Astrocyte (in vitro differentiated cells and primary cell): ENCODE data around the gene PRIM2.
"Not testable (repeated sequence)": the region's sequence is repeated elsewhere in the genome, so short reads cannot be mapped to it uniquely, and the experiment has no call there.

Experiments used
- EZH2 ChIP-seq: IDR thresholded peaks from 2 replicates; pipeline ENCODE4 v1.6.1; 2012; ENCODE audit warnings: mild to moderate bottlenecking, low read length, inconsistent platforms; ENCODE audit not compliant: insufficient read depth
- TF ChIP-seq, protein P1 (sequence below): IDR thresholded peaks from 2 replicates; pipeline ENCODE4 v1.5.1; 2011; ENCODE audit warnings: low read depth, mild to moderate bottlenecking, inconsistent platforms, low read length, moderate library complexity; ENCODE audit not compliant: insufficient read depth

DNA sequence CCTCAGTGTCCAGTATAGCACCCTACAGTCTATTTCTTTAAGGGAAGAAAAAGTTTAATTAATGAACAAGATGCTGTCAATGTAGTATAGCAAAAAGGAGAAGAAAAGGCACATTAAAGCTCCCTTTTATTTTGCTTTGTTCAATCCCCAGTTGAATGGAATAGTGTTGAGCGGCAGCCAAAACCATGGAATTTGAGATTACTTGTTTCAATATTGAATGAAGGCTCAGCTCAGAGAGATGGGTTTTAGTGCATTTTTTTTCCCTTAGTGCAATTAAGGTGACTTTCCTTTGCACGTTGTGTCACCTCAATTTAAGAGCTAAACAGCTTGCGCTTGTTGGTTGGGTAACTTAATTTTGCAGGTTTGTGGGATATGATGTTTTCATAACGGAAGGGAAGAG, 254.7 kb downstream of the PRIM2 start:
- TF ChIP-seq EZH2 = not testable (repeated sequence)
- TF ChIP-seq, protein P1, sequence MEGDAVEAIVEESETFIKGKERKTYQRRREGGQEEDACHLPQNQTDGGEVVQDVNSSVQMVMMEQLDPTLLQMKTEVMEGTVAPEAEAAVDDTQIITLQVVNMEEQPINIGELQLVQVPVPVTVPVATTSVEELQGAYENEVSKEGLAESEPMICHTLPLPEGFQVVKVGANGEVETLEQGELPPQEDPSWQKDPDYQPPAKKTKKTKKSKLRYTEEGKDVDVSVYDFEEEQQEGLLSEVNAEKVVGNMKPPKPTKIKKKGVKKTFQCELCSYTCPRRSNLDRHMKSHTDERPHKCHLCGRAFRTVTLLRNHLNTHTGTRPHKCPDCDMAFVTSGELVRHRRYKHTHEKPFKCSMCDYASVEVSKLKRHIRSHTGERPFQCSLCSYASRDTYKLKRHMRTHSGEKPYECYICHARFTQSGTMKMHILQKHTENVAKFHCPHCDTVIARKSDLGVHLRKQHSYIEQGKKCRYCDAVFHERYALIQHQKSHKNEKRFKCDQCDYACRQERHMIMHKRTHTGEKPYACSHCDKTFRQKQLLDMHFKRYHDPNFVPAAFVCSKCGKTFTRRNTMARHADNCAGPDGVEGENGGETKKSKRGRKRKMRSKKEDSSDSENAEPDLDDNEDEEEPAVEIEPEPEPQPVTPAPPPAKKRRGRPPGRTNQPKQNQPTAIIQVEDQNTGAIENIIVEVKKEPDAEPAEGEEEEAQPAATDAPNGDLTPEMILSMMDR = not testable (repeated sequence)
